ENCODE data around the gene TACC2. TPM values are rescaled to one million over a fixed set of nuclear protein-coding genes. Genes with fewer than 3 reads are reported as not detected.
"Not testable (repeated sequence)": the region's sequence is repeated elsewhere in the genome, so short reads cannot be mapped to it uniquely, and the experiment has no call there.

TACC2 gene
- total RNA-seq, 4 donors from 2014 or later = 31.0 to 52.5 (median 42.2) TPM

DNA sequence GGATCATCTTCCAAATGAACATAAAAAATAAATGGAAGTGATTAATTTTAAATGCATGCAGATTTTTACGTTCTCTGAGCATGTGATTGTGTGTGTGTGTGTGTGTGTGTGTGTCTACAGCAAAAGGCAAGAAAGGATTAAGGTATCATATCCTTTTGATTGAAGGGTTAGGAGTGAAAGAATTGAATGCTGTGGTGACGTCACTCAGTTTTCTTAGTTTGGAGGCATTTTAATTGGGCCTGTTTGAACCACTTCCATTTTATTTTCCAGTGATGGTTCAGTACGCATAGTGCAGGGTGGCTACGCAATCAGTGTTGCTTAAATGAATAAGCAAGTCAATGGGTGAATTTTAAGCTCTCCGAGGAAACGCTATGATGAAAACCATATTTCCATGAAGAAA lies 31.3 kb downstream of the TACC2 start:
- H3K27me3 ChIP-seq = no peaks in the 10 kb centered on the region
- peaks cover 0 to 8% (median 0%) of the 10 kb centered on the region in 4 donors for H3K4me1 ChIP-seq
- no peak overlapping the region for H3K4me3 ChIP-seq
- DNase-seq (ENCODE audit: low spot score in 2 of 2) = no peak
- H3K36me3 ChIP-seq = no peaks in the 10 kb centered on the region
- no peaks in the 10 kb centered on the region for H3K9me3 ChIP-seq
- WGBS, 2 donors = 92 to 93% methylated on average over 6 of the region's 6 CpGs
- H3K27ac ChIP-seq = no peak overlapping the region
- TF ChIP-seq CTCF (IDR thresholded peaks at IDR 0.05) = no peak
- no peak for TF ChIP-seq POLR2A (IDR thresholded peaks at IDR 0.05)
- TF ChIP-seq EP300 (IDR thresholded peaks at IDR 0.05) = no peak

DNA sequence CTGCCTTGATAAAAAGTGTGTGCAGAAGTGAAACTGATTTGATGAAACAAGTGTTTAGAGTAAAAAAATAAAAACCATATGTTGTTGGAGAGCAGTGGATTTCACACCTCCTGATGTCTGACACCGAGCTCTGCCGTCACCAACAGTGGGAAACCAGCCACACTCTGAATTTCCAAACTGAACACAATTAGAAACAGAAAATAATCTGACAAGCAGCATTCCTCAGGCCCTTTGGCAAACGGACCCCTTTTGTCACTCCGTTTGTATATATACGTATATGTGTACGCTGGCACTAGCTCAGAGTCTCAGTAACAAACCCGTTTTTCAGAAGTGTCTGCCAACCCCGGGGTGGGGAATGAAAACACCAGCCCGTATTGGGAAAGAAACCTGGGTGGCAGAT lies 32.4 kb downstream of the TACC2 start:
- H3K4me3 ChIP-seq = no peak overlapping the region
- DNase-seq (ENCODE audit: low spot score in 2 of 2) = no peak
- 13 to 36% methylated on average over 8 to 9 of the region's 9 CpGs for WGBS, 2 donors

GRCh38 chr10:122021828-122022227 lies 32.9 kb downstream of the TACC2 start:
- 73 to 76% methylated on average over 11 of the region's 11 CpGs for WGBS, 2 donors
- Histone ChIP-seq H3K27me3 (no peaks in the 10 kb centered on the region), H3K36me3 (no peaks in the 10 kb centered on the region), H3K9me3 (no peaks in the 10 kb centered on the region), H3K27ac (no peak overlapping the region), H3K4me3 (no peak overlapping the region), H3K4me1 (peaks cover 0 to 8% (median 0%) of the 10 kb centered on the region in 4 donors)
- DNase-seq (ENCODE audit: low spot score in 2 of 2) = no peak
- TF ChIP-seq CTCF (IDR thresholded peaks at IDR 0.05) (no peak), EP300 (IDR thresholded peaks at IDR 0.05) (no peak), POLR2A (IDR thresholded peaks at IDR 0.05) (no peak)

More for the DNA sequence above, 32.4 kb downstream of the TACC2 start:
- no peaks in the 10 kb centered on the region for H3K36me3 ChIP-seq
- TF ChIP-seq EP300 (IDR thresholded peaks at IDR 0.05) = no peak
- TF ChIP-seq CTCF (IDR thresholded peaks at IDR 0.05) = no peak
- no peak for TF ChIP-seq POLR2A (IDR thresholded peaks at IDR 0.05)
- peaks cover 0 to 8% (median 0%) of the 10 kb centered on the region in 4 donors for H3K4me1 ChIP-seq
- no peaks in the 10 kb centered on the region for H3K27me3 ChIP-seq
- H3K9me3 ChIP-seq = no peaks in the 10 kb centered on the region
- H3K27ac ChIP-seq = no peak overlapping the region

DNA sequence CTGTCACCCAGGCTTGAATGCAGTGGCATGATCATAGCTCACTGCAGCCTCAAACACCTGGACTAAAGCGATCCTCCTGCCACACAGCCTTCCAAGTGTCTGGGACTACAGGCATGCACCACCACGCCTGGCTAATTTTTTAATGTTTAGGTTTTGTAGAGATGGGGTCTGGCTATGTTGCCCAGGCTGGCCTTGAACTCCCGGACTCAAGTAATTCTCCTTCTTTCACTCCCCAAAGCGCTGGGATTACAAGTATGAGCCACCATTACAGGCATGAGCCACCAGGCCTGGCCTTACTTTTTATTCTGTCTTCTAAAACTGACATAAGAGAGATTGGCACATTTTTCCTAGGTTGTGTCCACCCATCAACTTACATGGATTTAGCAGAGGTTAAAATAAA lies 33.3 kb downstream of the TACC2 start:
- no peaks in the 10 kb centered on the region for H3K27me3 ChIP-seq
- no peaks in the 10 kb centered on the region for H3K9me3 ChIP-seq
- H3K36me3 ChIP-seq = no peaks in the 10 kb centered on the region
- WGBS, 2 donors = 81 to 97% methylated on average over 4 of the region's 4 CpGs
- no peak overlapping the region for H3K4me3 ChIP-seq
- no peak overlapping the region for H3K27ac ChIP-seq
- no peak for DNase-seq (ENCODE audit: low spot score in 2 of 2)
- peaks cover 0 to 8% (median 0%) of the 10 kb centered on the region in 4 donors for H3K4me1 ChIP-seq
- TF ChIP-seq POLR2A (IDR thresholded peaks at IDR 0.05) (no peak), EP300 (IDR thresholded peaks at IDR 0.05) (no peak), CTCF (IDR thresholded peaks at IDR 0.05) (no peak)

GRCh38 chr10:122023257-122023656 lies 34.3 kb downstream of the TACC2 start:
- H3K4me3 ChIP-seq; H3K27me3 ChIP-seq; DNase-seq (ENCODE audit: low spot score in 2 of 2); H3K27ac ChIP-seq; H3K36me3 ChIP-seq; H3K4me1 ChIP-seq; H3K9me3 ChIP-seq: not testable (repeated sequence)
- 97% methylated on average over 7 of the region's 7 CpGs for WGBS, 2 donors

All from tibial nerve (tissue), 4 donors.